Right lobe of liver (tissue), 6 donors: ENCODE results near the gene DPP10. TPM values are rescaled to one million over a fixed set of nuclear protein-coding genes. Genes with fewer than 3 reads are reported as not detected.

Experiments used
- ATAC-seq, 4 donors: fragments of 200-7000 bp; cut with Tn5 transposase; one replicate each; pipeline ENCODE4 v1.9.1; 2020; ENCODE audit warnings: mild to moderate bottlenecking in 4 of 4, moderate library complexity in 4 of 4
- DNase-seq, 3 donors: peaks; one replicate each; pipeline ENCODE4 v3.0.0-alpha.2; 2020
- H3K27ac ChIP-seq, 3 donors: fragments of 200-600 bp; one replicate each; pipeline ENCODE4 v1.8.0; 2022
- H3K27me3 ChIP-seq, 2 donors: fragments of 200-600 bp; one replicate each; pipeline ENCODE4 v1.8.0; 2022
- H3K36me3 ChIP-seq, 4 donors: fragments of 200-600 bp; sonication (generic) in 1 of 4; one replicate each; pipeline versions ENCODE4 v1.5.1 to v1.8.0; 2017 to 2022; ENCODE audit warnings: control low read depth in 1 of 4
- H3K4me1 ChIP-seq, 4 donors: fragments of 200-600 bp; sonication (generic) in 1 of 4; one replicate each; pipeline versions ENCODE4 v1.5.1 to v1.8.0; 2017 to 2022; ENCODE audit warnings: control low read depth in 1 of 4
- H3K4me3 ChIP-seq, 3 donors: fragments of 200-600 bp; one replicate each; pipeline ENCODE4 v1.8.0; 2022
- H3K9me3 ChIP-seq, 4 donors: fragments of 200-600 bp; sonication (generic) in 1 of 4; one replicate each; pipeline versions ENCODE4 v1.5.1 to v1.8.0; 2017 to 2022; ENCODE audit warnings: control low read depth in 1 of 4
- CTCF ChIP-seq, 4 donors: fragments of 200-600 bp in 3 of 4; fragments of 450-650 bp in 1 of 4; IDR thresholded peaks; one replicate each; pipeline versions ENCODE4 v1.5.1 to v1.8.0; 2016 to 2022; ENCODE audit warnings: antibody characterized with exemption in 4 of 4, mild to moderate bottlenecking in 2 of 4
- POLR2A ChIP-seq: fragments of 450-650 bp; IDR thresholded peaks from one replicate; pipeline ENCODE4 v1.6.1; 2017; ENCODE audit warnings: antibody characterized with exemption, mild to moderate bottlenecking
- WGBS: methylation state at CpG from one replicate; pipeline ENCODE4 v1.1.6; 2018; ENCODE audit warnings: low coverage, low lambda C conversion rate; ENCODE audit not compliant: insufficient coverage; ENCODE audit errors: missing lambda C conversion rate; 5-methylcytosine and 5-hydroxymethylcytosine counted together
- intact Hi-C, 2 donors: fragments of 100-400 bp; cut with DNase I; formaldehyde crosslinking; loops; one replicate each; pipeline versions ENCODE4 v1.11.2 to v1.14.1; 2022
- total RNA-seq, 6 experiments: library from RNA; depleted of rRNA in 2 of 6; stranded (reverse); fragments of >200 nt in 2 of 6; fragmentation: NEBNext Ultra II Directional in 3 of 6; extraction: Animal tissue kit (Norgen Biotek cat#: 25700) in 3 of 6; gene quantifications; one replicate each; pipeline versions ENCODE4 v1.1.0 to v1.2.4, GENCODE V29; 2016 to 2023
- donor health status: DM: no; HTN: yes; CAD: no.
- donor health status: DM: no; HTN: no; CAD: no.
- donor health status: DM: no; HTN: no; CAD: no.
- donor health status: DM: no; HTN: yes; CAD: no.
- donor health status: DM: no; HTN: yes; CAD: no.

The DPP10 gene
- total RNA-seq, 6 experiments from 2014 or later: 0.09 to 0.19 (median 0.15) TPM; not detected in 2

GRCh38 chr2:114864901-114865300 lies 422.5 kb downstream of the DPP10 start:
- DNase-seq (no peak), ATAC-seq (no peak)
- no peaks in the 10 kb centered on the region for H3K4me1 ChIP-seq
- intact Hi-C loops: no loop called here
- no peak overlapping the region for H3K4me3 ChIP-seq
- 64% methylated on average over 5 of the region's 5 CpGs for WGBS
- TF ChIP-seq POLR2A (no peak), CTCF (IDR thresholded peaks at IDR 0.05) (no peak)
- no peaks in the 10 kb centered on the region for H3K36me3 ChIP-seq
- H3K27ac ChIP-seq: no peak overlapping the region
- H3K27me3 ChIP-seq: no peaks in the 10 kb centered on the region
- H3K9me3 ChIP-seq: no peaks in the 10 kb centered on the region

GRCh38 chr2:114880046-114880445 lies 437.6 kb downstream of the DPP10 start:
- no peak for DNase-seq
- TF ChIP-seq CTCF (IDR thresholded peaks at IDR 0.05) (no peak), POLR2A (no peak)
- no peak overlapping the region for H3K27ac ChIP-seq
- no peaks in the 10 kb centered on the region for H3K27me3 ChIP-seq
- H3K4me1 ChIP-seq: no peaks in the 10 kb centered on the region
- H3K9me3 ChIP-seq: no peaks in the 10 kb centered on the region
- H3K36me3 ChIP-seq: no peaks in the 10 kb centered on the region
- no peak overlapping the region for H3K4me3 ChIP-seq
- intact Hi-C loops: no loop called here
- WGBS: 32% methylated on average over 3 of the region's 3 CpGs
- no peak for ATAC-seq

- Histone ChIP-seq H3K27ac (no peak overlapping the region), H3K27me3 (no peaks in the 10 kb centered on the region), H3K4me1 (no peaks in the 10 kb centered on the region), H3K4me3 (no peak overlapping the region), H3K36me3 (no peaks in the 10 kb centered on the region), H3K9me3 (no peaks in the 10 kb centered on the region)
- no peak for DNase-seq
- intact Hi-C loops: no loop called here
- no peak for ATAC-seq
- WGBS: 18% methylated on average over 2 of the region's 2 CpGs
- TF ChIP-seq POLR2A: no peak
- TF ChIP-seq CTCF (IDR thresholded peaks at IDR 0.05): no peak
These were observed 477.5 kb downstream of the DPP10 start for GRCh38 chr2:114919985-114920384.

- WGBS: 91% methylated on average over 3 of the region's 3 CpGs
- Histone ChIP-seq H3K27ac (no peak overlapping the region), H3K4me1 (no peaks in the 10 kb centered on the region), H3K9me3 (no peaks in the 10 kb centered on the region), H3K4me3 (no peak overlapping the region), H3K36me3 (no peaks in the 10 kb centered on the region), H3K27me3 (no peaks in the 10 kb centered on the region)
- intact Hi-C loops: no loop called here
- ATAC-seq (no peak), DNase-seq (no peak)
- TF ChIP-seq POLR2A (no peak), CTCF (IDR thresholded peaks at IDR 0.05) (no peak)
These were observed 479.6 kb downstream of the DPP10 start for GRCh38 chr2:114922076-114922475.
